Activated naive CD8-positive, alpha-beta T cell treated with anti-CD3 and anti-CD28 coated beads for 36 hours (primary cell): ENCODE data around the gene SBK3. TPM values are rescaled to one million over a fixed set of nuclear protein-coding genes. Genes with fewer than 3 reads are reported as not detected.
"Not testable (repeated sequence)": the region's sequence is repeated elsewhere in the genome, so short reads cannot be mapped to it uniquely, and the experiment has no call there.

Experiments
- DNase-seq: peaks from one replicate; pipeline ENCODE4 v3.0.0; 2021
- H3K27ac Mint-ChIP-seq: one replicate; pipeline ENCODE4 v1.8.0; 2022; ENCODE audit warnings: mild to moderate bottlenecking, moderate library complexity, mixed read lengths
- H3K27me3 Mint-ChIP-seq: one replicate; pipeline ENCODE4 v1.8.0; 2022; ENCODE audit warnings: mild to moderate bottlenecking, mixed read lengths
- H3K36me3 Mint-ChIP-seq: one replicate; pipeline ENCODE4 v1.8.0; 2021; ENCODE audit warnings: mild to moderate bottlenecking, mixed read lengths
- H3K4me1 Mint-ChIP-seq: one replicate; pipeline ENCODE4 v1.8.0; 2021; ENCODE audit warnings: mixed read lengths
- H3K4me3 Mint-ChIP-seq: one replicate; pipeline ENCODE4 v1.8.0; 2022; ENCODE audit warnings: mild to moderate bottlenecking, moderate library complexity, mixed read lengths
- H3K9me3 Mint-ChIP-seq: one replicate; pipeline ENCODE4 v1.8.0; 2022; ENCODE audit warnings: mixed read lengths
- total RNA-seq, 2 experiments: library from RNA; stranded (reverse); gene quantifications; one replicate each; pipeline ENCODE4 v1.2.3, GENCODE V29; 2021

Gene SBK3
- total RNA-seq, 2 experiments from 2014 or later: not detected

DNA sequence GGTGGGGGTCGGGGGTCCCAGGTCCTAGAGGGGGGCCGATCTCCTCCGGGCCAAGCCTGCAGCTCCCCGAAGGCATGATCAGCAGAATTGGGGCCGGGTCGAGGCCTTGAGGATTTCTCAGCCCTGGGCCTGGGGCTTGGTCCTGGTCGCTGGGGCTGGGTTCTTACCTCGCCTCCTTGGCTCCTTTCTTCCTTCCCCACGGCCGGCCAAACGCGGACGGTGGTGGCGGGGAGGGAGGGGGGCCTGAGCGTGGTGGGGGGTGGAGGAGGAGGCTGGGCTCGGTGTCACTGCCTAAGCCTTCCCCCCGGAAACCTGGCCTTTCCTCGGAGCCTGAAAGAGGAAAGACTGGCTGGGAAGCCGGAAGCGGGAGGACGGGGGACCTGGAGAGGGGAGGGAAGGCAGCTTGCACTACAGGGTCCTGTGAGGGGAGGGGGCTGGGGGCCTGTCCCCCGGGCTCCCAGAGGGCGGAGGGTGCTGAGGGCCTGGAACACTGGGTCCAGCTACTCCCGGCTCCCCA is 35.3 kb upstream of the SBK3 start, which contains the start of gene ZNF579:
ZNF579 (minus strand) TSS at position 221 of the 517 bp plus-strand sequence. CDS start 1,209 bp downstream, outside the sequence.
- Mint-ChIP-seq H3K36me3 (peaks cover 20% of the 10 kb centered on the region), H3K27me3 (no peaks in the 10 kb centered on the region), H3K9me3 (no peaks in the 10 kb centered on the region), H3K27ac (peak within 1 kb of the TSS; percentile 72), H3K4me3 (peak within 1 kb of the TSS; percentile 84), H3K4me1 (peaks cover 21% of the 10 kb centered on the region)
- DNase-seq: peak; percentile 83

DNA sequence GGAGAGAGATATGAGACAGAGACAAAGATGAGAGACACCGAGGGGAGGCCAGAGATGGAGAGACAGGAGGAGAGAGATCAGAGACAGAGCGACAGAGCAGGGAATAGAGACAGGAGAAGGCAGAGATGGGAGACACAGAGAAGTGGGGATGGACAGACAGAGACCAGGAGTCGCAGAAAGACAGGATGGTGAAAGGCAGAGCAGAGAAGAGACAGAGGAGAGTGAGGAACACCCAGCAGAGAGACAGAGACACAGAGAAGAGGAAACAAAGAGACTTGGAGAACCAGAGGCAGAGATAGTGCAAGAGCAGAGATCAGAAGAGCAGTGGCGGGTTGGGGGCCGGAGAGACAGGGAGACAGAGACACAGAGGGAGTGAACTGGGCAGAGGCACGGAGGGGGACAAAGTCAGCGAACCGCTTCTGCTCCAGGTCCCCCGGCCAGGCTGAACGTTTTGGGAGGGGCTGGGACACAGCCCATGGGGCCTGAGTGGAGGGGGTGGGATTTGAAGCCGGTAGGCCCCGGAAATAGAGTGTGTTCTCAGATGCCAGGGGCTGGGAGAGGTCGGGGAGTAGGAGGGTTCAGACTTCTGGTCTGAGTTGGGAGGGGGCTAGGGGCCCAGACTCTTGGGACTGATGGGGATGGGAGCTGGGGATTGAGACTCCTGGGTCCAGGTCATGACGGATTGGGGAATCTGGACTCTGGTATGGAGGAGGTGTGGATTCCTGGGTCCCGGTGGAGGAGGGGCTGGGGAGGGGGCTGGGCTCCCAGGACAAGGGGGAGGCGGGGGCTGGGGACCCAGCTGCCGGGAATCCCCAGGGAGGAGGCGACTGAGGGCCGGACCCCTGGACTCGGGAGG is 34.7 kb upstream of the SBK3 start:
- peaks cover 16% of the 10 kb centered on the region for H3K4me1 Mint-ChIP-seq
- peaks cover 20% of the 10 kb centered on the region for H3K36me3 Mint-ChIP-seq
- no peaks in the 10 kb centered on the region for H3K9me3 Mint-ChIP-seq
- peak overlapping the region; percentile 72 for H3K27ac Mint-ChIP-seq
- peak overlapping the region; percentile 84 for H3K4me3 Mint-ChIP-seq
- no peaks in the 10 kb centered on the region for H3K27me3 Mint-ChIP-seq
- DNase-seq: no peak

DNA sequence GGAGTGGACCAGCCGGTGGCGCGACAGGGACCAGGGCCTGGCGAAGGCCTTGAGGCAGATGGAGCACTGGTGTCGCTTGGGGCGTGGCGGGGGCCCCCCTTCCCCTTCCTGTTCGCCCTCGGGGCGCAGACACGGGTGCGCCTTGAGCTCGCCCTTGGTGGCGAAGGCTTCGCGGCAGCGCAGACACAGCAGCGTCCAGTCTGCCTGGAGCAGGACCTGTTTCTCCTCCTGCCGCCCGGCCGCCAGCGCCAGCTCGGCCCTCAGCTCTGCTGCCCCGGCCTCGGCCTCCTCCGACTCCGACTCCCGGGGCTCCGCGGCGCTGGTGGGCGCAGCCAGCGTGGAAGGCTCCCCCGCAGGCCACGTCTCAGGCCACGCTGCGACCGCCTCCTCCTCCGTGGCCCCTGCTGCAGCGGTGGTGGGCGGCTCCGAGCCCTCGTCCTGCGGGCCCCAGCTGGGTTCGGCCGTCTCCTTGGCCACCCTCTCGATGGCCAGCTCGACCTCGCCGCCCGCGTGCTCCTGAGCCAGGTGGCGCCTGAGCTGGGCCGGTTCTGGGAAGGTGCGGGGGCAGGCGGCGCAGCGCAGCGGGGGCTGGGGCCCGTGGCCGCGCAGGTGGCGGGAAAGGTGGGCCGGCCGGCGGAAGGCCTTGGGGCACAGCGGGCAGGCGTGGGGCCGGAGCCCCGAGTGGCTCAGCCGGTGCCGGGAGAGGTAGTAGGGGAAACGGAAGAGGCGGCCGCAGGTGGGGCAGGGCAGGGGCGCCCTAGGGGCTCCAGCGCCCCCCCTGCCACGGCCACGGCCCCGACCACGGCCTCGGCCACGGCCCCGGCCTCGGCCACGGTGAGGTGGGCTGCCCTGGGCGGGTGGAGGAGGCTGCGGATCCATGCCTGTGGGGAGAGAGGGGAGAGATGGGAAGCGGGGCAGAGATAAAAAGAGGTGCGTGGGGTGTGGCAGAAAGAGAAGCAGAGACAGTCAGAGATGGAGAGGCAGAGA is 33.7 kb upstream of the SBK3 start:
- peaks cover 20% of the 10 kb centered on the region for H3K36me3 Mint-ChIP-seq
- no peak overlapping the region for H3K27ac Mint-ChIP-seq
- peaks cover 16% of the 10 kb centered on the region for H3K4me1 Mint-ChIP-seq
- H3K27me3 Mint-ChIP-seq: no peaks in the 10 kb centered on the region
- no peak for DNase-seq
- no peaks in the 10 kb centered on the region for H3K9me3 Mint-ChIP-seq
- peak overlapping the region; percentile 84 for H3K4me3 Mint-ChIP-seq

DNA sequence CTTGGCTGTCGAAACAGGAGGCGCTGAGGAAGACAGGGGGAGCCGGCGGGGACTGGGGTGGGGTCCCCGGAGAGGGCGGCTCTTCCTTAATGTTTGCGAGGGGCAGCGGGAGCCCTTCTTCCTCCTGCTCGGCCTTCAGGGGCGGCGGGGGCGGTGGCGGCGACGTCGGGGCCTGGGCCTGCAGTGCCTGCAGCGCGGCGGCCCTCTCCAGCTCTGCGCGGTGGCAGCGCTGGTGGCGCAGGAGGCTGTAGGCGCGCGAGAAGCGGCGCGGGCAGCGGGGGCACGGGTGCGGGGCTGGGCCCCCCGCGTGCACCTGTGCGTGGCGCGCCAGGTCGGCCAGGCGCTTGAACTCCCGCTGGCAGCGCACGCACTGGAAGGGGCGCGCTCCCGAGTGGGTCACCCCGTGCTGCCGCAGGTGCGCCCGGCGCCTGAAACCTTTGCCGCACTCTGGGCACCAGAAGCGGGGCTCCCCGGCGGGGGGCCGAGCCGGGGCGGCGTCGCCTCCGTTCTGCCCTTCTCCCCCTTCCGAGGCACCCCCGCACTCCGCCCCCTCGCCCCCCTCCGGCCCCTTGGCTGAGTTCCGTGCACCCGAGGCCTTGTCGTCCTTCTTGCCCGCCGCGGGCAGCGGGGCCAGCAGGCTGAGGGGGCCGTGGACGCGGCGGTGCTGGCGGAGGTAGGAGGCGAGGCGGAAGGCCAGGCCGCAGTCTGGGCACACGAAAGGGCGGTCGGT is 32.9 kb upstream of the SBK3 start:
- Mint-ChIP-seq H3K4me1 (peaks cover 16% of the 10 kb centered on the region), H3K4me3 (no peak overlapping the region), H3K27me3 (no peaks in the 10 kb centered on the region), H3K27ac (no peak overlapping the region), H3K36me3 (peaks cover 20% of the 10 kb centered on the region), H3K9me3 (no peaks in the 10 kb centered on the region)
- no peak for DNase-seq

DNA sequence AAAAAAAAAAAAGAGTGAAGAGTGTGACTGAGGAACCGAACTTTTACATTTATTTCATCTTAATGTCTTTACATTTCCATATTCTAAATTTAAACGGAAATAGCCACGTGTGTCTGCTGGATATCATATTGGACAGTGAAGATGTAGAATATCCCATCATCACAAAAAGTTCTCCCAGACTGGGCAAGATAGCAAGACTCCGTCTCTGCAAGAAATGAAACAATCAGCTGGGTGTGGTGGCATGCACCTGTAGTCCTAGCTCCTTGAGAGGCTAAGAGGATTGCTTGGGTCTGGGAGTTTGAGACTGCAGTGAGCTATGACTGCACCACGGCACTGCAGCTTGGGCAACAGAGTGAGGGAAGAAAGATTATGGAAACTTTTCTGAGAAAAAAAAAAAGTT is 31.4 kb upstream of the SBK3 start:
- Mint-ChIP-seq H3K27ac (no peak overlapping the region), H3K27me3 (no peaks in the 10 kb centered on the region), H3K36me3 (peaks cover 20% of the 10 kb centered on the region), H3K4me3 (no peak overlapping the region), H3K9me3 (no peaks in the 10 kb centered on the region), H3K4me1 (peaks cover 13% of the 10 kb centered on the region)
- DNase-seq: no peak

DNA sequence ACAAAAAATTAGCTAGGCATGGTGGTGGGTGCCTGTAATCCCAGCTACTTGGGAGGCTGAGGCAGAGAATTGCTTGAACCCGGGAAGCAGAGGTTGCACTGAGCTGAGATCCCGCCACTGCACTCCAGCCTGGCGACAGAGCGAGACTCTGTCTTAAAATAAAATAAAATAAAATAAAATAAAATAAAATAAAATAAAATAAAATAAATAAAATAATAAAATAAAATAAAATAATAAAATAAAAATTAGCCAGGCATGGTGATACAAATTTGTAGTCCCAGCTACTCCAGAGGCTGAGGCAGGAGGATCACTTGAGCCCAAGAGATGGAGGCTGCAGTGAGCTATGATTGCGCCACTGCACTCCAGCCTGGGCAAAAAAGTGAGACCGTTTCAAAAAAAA is 28.6 kb upstream of the SBK3 start:
- H3K27me3 Mint-ChIP-seq, H3K4me1 Mint-ChIP-seq, H3K27ac Mint-ChIP-seq, H3K9me3 Mint-ChIP-seq, DNase-seq, H3K4me3 Mint-ChIP-seq: not testable (repeated sequence)
- H3K36me3 Mint-ChIP-seq: peaks cover 13% of the 10 kb centered on the region

DNA sequence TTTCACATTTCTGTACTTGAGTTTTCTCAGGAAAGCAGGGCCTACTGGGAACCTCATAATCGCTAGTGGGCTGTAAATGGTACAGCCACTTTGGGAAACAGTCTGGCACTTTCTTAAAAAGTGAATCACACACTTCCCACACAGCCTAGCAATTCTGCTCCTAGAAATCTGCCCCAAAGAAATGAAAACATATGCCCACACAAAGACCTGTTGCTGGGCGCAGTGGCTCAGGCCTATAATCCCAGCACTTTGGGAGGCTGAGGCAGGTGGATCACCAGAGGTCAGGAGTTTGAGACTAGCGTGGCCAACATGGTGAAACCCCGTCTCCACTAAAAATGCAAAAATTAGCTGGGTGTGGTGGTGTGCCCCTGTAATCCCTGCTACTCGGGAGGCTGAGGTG is 24.1 kb upstream of the SBK3 start:
- not testable (repeated sequence) for H3K4me1 Mint-ChIP-seq, H3K4me3 Mint-ChIP-seq, H3K27ac Mint-ChIP-seq, H3K27me3 Mint-ChIP-seq, H3K36me3 Mint-ChIP-seq, DNase-seq, H3K9me3 Mint-ChIP-seq

DNA sequence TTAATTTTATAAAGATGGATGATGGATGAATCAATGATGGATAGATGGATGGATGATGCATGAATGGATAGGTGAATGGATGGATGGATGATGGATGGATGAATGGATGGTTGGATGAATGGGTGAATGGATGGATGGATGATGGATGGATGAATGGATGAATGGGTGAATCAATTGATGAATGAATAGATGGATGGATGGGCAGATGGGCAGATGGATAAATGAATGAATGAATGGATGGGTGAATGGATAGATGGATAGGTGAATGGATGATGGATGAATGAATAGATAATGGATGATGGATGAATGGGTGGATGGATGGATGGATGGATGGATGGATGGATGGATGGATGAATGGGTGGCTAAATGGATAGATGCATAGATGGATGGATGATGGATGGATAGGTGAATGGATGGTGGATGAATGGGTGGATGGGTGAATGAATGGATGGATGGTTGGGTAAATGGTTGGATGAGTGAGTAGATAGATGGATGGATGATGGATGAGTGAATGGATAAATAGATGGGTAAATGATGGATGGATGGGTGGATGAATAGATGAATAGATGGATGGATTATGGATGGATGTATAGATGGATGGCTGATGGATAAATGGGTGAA is 22.5 kb upstream of the SBK3 start:
- H3K27me3 Mint-ChIP-seq: peaks cover 4% of the 10 kb centered on the region
- H3K4me1 Mint-ChIP-seq: no peaks in the 10 kb centered on the region
- H3K9me3 Mint-ChIP-seq: no peaks in the 10 kb centered on the region
- no peak for DNase-seq
- no peak overlapping the region for H3K27ac Mint-ChIP-seq
- no peaks in the 10 kb centered on the region for H3K36me3 Mint-ChIP-seq
- no peak overlapping the region for H3K4me3 Mint-ChIP-seq

DNA sequence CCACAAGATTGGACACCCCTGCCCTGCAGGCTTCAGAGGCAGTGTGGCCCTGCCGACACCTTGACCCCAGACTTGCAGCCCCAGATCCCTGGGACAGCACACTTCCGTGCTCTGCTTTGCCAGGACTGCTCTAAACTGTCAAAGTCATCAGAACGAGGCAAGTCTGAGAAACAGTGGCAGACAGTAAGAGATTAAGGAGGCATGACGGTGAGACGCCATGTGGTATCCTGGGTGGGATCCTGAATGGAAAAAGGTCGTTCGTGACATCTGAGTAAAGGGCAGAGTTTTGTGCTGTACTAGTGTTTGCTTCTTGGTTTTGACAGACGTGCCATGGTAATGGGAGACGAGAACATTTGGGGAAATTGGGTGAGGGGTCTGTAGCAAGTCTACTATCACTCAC is 21.5 kb upstream of the SBK3 start:
- Mint-ChIP-seq H3K27ac (no peak overlapping the region), H3K4me1 (no peaks in the 10 kb centered on the region), H3K4me3 (no peak overlapping the region), H3K27me3 (peaks cover 4% of the 10 kb centered on the region), H3K9me3 (no peaks in the 10 kb centered on the region), H3K36me3 (no peaks in the 10 kb centered on the region)
- DNase-seq: no peak

DNA sequence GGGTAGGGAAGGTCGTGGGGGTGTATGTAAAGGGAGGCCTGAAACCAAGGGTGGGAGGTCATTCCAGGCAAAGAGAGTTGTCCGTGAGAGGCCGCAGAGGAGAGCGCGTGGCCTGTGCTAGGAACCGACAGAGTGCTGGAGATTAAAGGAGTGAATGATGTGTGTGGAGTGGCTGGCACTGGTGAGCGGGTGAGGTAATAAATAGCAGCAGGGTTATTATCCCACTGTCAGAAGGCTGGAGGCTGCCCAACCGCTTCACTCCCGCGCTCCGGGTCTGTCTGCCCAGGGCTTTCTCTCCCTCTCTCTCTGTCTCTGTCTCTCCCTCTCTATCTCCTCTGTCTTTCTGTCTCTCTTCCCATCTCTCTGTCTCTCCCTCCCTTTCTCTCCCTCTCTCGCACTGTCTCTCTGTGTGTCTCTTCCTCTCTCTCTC is 17.9 kb upstream of the SBK3 start:
- Mint-ChIP-seq H3K4me1 (no peaks in the 10 kb centered on the region), H3K36me3 (no peaks in the 10 kb centered on the region), H3K9me3 (peaks cover 4% of the 10 kb centered on the region), H3K4me3 (no peak overlapping the region), H3K27me3 (peaks cover 12% of the 10 kb centered on the region), H3K27ac (no peak overlapping the region)
- no peak for DNase-seq

DNA sequence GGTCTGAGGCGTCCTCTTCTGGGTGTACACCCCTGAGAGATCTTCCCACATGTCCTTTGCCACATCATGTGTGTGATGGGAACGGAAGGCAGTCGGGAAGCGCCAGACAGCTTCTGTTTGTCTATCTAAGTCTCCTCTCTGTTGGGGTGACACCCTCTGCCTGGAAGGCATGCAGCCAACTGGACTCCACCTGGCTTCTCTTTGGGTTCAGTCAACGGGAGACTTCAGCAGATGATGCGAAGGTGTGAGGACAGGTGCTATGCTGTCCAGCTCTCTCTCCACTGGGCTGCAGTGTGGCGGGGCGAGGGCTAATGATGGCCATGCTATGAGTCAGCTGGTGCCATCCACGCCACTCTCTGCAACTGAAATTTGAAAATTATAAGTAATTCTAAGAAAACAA is 14.3 kb upstream of the SBK3 start:
- Mint-ChIP-seq H3K27me3 (peaks cover 8% of the 10 kb centered on the region), H3K36me3 (no peaks in the 10 kb centered on the region), H3K4me1 (no peaks in the 10 kb centered on the region), H3K27ac (no peak overlapping the region), H3K4me3 (no peak overlapping the region), H3K9me3 (peaks cover 4% of the 10 kb centered on the region)
- no peak for DNase-seq

DNA sequence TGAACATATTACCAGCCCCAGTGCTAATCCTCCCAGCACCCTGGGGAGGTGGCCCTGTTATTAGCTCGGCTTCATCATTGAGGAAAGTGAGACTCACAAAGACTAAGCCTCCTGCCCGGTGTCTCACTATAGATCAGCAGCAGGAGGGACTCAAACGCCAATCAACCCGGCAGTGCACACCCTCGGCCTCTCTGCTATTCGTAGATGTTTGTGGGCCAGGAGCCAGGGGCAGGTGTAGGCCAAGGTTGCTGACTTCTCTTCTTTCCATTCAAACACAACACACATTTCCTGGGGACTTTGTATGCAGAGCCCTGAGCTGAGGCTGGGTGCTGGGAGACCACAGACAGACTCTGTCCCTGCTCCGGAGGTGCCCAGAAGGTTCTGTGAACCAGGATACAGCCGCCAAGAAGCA is 9.4 kb upstream of the SBK3 start:
- Mint-ChIP-seq H3K4me3 (no peak overlapping the region), H3K9me3 (no peaks in the 10 kb centered on the region), H3K27ac (no peak overlapping the region), H3K36me3 (no peaks in the 10 kb centered on the region), H3K4me1 (no peaks in the 10 kb centered on the region), H3K27me3 (no peaks in the 10 kb centered on the region)
- DNase-seq: no peak

DNA sequence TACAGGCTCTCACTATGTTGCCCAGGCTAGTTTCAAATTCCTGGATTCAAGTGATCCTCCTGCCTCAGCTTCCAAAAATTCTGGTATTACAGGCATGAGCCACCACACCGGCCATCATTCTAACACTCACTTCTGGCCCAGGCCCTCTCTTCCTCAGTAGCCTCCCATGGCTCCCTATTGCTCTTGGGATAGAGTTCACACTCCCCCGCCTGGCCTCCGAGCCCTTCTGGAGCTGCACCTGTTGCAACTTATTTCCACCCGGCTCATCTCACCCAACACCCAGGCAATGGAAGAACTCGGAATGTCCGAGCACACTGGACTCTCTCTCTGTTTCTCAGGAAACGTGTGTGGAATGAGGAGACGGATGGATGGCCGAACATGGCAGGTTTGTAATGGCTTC is 9.0 kb upstream of the SBK3 start:
- Mint-ChIP-seq H3K9me3 (no peaks in the 10 kb centered on the region), H3K27ac (no peak overlapping the region), H3K36me3 (no peaks in the 10 kb centered on the region), H3K4me1 (no peaks in the 10 kb centered on the region), H3K27me3 (no peaks in the 10 kb centered on the region), H3K4me3 (no peak overlapping the region)
- DNase-seq: no peak
